Small intestine (tissue), 7 donors: ENCODE measurements around the gene PKD2L1. TPM values are rescaled to one million over a fixed set of nuclear protein-coding genes. Genes with fewer than 3 reads are reported as not detected.

Source experiments
- DNase-seq, 2 donors: peaks; one replicate each; pipeline versions ENCODE4 v3.0.0 to v3.0.0-alpha.2; 2013
- FAIRE-seq: peaks from 2 replicates; lab custom pipeline; 2012; peaks lifted over from hg19 to GRCh38; lab: Jason Lieb, UNC
- H3K27ac ChIP-seq, 3 donors: one replicate each; pipeline ENCODE4 v1.5.1; 2013; ENCODE audit warnings: low read length in 2 of 3, mild to moderate bottlenecking in 2 of 3, control low read depth in 1 of 3, inconsistent platforms in 1 of 3, low read depth in 1 of 3, moderate library complexity in 1 of 3
- H3K27me3 ChIP-seq, 3 donors: one replicate each; pipeline ENCODE4 v1.6.1; 2013; ENCODE audit warnings: low read length in 3 of 3, inconsistent platforms in 1 of 3; ENCODE audit not compliant: control insufficient read depth in 3 of 3, insufficient read depth in 3 of 3
- H3K36me3 ChIP-seq, 3 donors: one replicate each; pipeline ENCODE4 v1.6.1; 2013; ENCODE audit warnings: low read length in 3 of 3, inconsistent platforms in 1 of 3, low read depth in 1 of 3, mild to moderate bottlenecking in 1 of 3, moderate library complexity in 1 of 3; ENCODE audit not compliant: control insufficient read depth in 3 of 3, insufficient read depth in 2 of 3
- H3K4me1 ChIP-seq, 3 donors: one replicate each; pipeline ENCODE4 v1.6.1; 2013; ENCODE audit warnings: low read length in 2 of 3, inconsistent platforms in 1 of 3, low read depth in 1 of 3, mild to moderate bottlenecking in 1 of 3, moderate library complexity in 1 of 3; ENCODE audit not compliant: control insufficient read depth in 3 of 3, insufficient read depth in 2 of 3
- H3K4me3 ChIP-seq, 3 donors: one replicate each; pipeline ENCODE4 v1.5.1; 2013; ENCODE audit warnings: low read length in 3 of 3, control low read depth in 1 of 3, inconsistent platforms in 1 of 3, low read depth in 1 of 3, mild to moderate bottlenecking in 1 of 3, moderate library complexity in 1 of 3
- H3K9me3 ChIP-seq, 2 donors: one replicate each; pipeline ENCODE4 v1.6.1; 2013; ENCODE audit warnings: low read depth in 1 of 2, low read length in 1 of 2; ENCODE audit not compliant: control insufficient read depth in 2 of 2, insufficient read depth in 1 of 2
- WGBS, 3 donors: extraction: QIAGEN DNeasy Blood & Tissue Kit; methylation state at CpG; one replicate each; pipeline ENCODE4 v1.1.7; 2013; 5-methylcytosine and 5-hydroxymethylcytosine counted together
- polyA plus RNA-seq, 4 donors: library from polyadenylated mRNA; stranded (reverse) in 3 of 4; unstranded in 1 of 4; fragments of 200-250 nt in 3 of 4; fragments of 120-200 nt in 1 of 4; gene quantifications; one replicate each; pipeline versions ENCODE4 v1.2.1 to v1.2.3, GENCODE V29; 2013
- donor health status: healthy with polysubstance abuse.
- donor health status: control.
- donor health status: control.
- donor health status: Bipolar disorder and iron deficiency.
- donor health status: healthy.

PKD2L1 gene
- polyA plus RNA-seq, 4 donors = 0.10 to 0.27 (median 0.19) TPM; not detected in 1

DNA sequence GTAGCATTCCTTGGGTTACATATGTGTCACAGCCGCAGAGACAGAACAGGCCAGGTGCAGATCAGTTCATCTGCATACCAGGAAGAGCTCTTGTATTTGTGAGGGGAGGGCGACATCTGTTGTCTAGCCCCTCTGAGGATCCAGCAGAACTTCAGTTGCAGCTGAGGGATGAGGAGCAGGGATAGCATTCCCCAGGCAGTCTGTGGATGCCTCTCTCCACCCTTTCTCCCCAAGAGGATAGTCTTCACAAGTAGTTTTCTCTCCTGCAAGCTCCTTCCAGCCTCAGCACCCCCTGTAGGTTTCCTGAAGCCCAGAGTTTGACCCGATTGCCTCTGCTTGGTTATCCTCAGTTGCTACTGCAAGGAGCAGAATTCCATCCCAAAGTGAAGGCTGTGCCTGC, 19.6 kb upstream of the PKD2L1 start:
- WGBS, 3 donors = 87 to 95% (median 88%) methylated on average over 3 of the region's 3 CpGs
- DNase-seq = no peak
- Histone ChIP-seq H3K36me3 (peaks cover 6 to 29% (median 13%) of the 10 kb centered on the region in 3 donors), H3K4me1 (peaks cover 0 to 3% (median 2%) of the 10 kb centered on the region in 3 donors), H3K27me3 (peaks cover 0 to 14% (median 0%) of the 10 kb centered on the region in 3 donors), H3K4me3 (no peak overlapping the region), H3K27ac (no peak overlapping the region), H3K9me3 (no peaks in the 10 kb centered on the region)
- no peak for FAIRE-seq

DNA sequence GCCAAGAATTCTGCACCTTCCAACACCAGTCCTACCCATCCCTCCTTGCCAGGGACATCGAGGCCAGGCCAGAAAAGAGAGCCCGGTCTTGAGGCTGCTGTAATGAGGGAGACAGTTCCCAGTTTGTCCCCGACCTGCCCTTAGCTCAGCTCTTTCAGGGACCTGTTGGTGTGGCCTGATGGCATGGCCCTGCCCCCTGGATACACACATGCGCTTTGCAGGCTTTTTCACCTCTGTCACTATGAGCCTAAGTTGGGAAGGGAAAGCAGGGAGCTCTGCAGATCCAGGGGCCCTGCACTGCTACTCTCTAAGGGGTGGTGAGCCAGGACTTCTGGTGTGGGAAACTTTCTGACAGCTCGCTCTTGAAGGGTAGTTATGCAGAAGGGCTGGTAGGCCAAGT, 19.1 kb upstream of the PKD2L1 start:
- Histone ChIP-seq H3K4me3 (no peak overlapping the region), H3K4me1 (peaks cover 0 to 3% (median 0%) of the 10 kb centered on the region in 3 donors), H3K9me3 (no peaks in the 10 kb centered on the region), H3K36me3 (peaks cover 6 to 24% (median 9%) of the 10 kb centered on the region in 3 donors), H3K27me3 (peaks cover 0 to 14% (median 0%) of the 10 kb centered on the region in 3 donors), H3K27ac (no peak overlapping the region)
- no peak for FAIRE-seq
- WGBS, 3 donors = 82 to 88% (median 85%) methylated on average over 5 of the region's 5 CpGs
- no peak for DNase-seq

GRCh38 chr10:100348389-100348927, 18.4 kb upstream of the PKD2L1 start:
- peak overlapping the region in 2 of 3 donors; percentile 66 to 68 for H3K4me3 ChIP-seq
- H3K27ac ChIP-seq = no peak overlapping the region
- H3K9me3 ChIP-seq = no peaks in the 10 kb centered on the region
- FAIRE-seq (no peak), DNase-seq (no peak)
- H3K36me3 ChIP-seq = peaks cover 3 to 22% (median 4%) of the 10 kb centered on the region in 3 donors
- H3K4me1 ChIP-seq = peaks cover 0 to 3% (median 0%) of the 10 kb centered on the region in 3 donors
- 86 to 94% (median 88%) methylated on average over 3 of the region's 3 CpGs for WGBS, 3 donors
- H3K27me3 ChIP-seq = peaks cover 0 to 14% (median 0%) of the 10 kb centered on the region in 3 donors

- FAIRE-seq (no peak), DNase-seq (no peak)
- Histone ChIP-seq H3K9me3 (no peaks in the 10 kb centered on the region), H3K36me3 (peaks cover 2 to 21% (median 3%) of the 10 kb centered on the region in 3 donors), H3K4me3 (peak overlapping the region; percentile 57 to 68 (median 66)), H3K27ac (no peak overlapping the region), H3K4me1 (peaks cover 0 to 3% (median 0%) of the 10 kb centered on the region in 3 donors), H3K27me3 (peaks cover 0 to 14% (median 0%) of the 10 kb centered on the region in 3 donors)
- 9 to 19% (median 11%) methylated on average over 32 of the region's 32 CpGs for whole genome bisulfite sequencing, 3 donors
Observed at GRCh38 chr10:100347568-100348195, 17.7 kb upstream of the PKD2L1 start.

DNA sequence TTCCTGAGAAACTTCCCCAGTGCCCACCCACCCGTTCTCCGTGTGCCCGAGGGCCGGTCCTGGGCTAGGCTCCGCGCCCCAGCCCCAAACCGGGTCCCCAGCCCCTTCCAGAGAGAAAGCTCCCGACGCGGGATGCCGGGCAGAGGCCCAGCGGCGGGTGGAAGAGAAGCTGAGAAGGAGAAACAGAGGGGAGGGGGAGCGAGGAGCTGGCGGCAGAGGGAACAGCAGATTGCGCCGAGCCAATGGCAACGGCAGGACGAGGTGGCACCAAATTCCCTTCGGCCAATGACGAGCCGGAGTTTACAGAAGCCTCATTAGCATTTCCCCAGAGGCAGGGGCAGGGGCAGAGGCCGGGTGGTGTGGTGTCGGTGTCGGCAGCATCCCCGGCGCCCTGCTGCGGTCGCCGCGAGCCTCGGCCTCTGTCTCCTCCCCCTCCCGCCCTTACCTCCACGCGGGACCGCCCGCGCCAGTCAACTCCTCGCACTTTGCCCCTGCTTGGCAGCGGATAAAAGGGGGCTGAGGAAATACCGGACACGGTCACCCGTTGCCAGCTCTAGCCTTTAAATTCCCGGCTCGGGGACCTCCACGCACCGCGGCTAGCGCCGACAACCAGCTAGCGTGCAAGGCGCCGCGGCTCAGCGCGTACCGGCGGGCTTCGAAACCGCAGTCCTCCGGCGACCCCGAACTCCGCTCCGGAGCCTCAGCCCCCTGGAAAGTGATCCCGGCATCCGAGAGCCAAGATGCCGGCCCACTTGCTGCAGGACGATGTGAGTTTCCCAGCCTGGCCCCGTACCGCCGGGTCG, 16.9 kb upstream of the PKD2L1 start, which contains the start of gene SCD:
TSS of gene SCD (plus strand) at position 469 of the 803 bp plus-strand sequence. CDS start at position 741, 272 bp downstream.
- no peak for FAIRE-seq

DNA sequence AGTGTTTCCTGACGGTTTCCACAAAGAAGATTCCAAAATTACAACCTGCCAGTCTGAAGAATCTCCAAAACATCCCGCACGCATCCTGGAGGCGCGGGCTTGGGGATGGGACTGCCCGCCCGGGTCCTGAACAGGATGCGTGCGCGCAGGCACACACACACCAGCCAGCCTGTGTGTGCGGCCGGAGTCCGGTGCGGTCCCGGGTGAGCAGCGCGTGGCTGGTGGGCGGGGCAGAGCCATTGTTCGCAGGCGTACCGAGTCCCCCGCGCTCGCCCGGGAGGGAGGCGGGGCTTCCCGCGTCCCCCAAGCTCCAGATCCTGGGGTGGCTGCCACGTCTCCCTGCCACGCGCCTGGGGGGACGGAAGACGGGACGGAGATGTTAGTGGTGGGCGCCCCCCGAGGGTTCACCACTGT, 16.3 kb upstream of the PKD2L1 start:
- FAIRE-seq = no peak
- H3K27me3 ChIP-seq = peaks cover 0 to 14% (median 0%) of the 10 kb centered on the region in 3 donors
- DNase-seq = peak; percentile 54 to 72
- H3K36me3 ChIP-seq = peaks cover 0 to 12% (median 0%) of the 10 kb centered on the region in 3 donors
- H3K27ac ChIP-seq = peak overlapping the region in 2 of 3 donors; percentile 7 to 9
- no peaks in the 10 kb centered on the region for H3K9me3 ChIP-seq
- 0 to 1% (median 1%) methylated on average over 21 to 36 of the region's 36 CpGs for WGBS, 3 donors
- H3K4me1 ChIP-seq = peaks cover 0 to 13% (median 0%) of the 10 kb centered on the region in 3 donors
- peak overlapping the region; percentile 59 to 68 (median 66) for H3K4me3 ChIP-seq

More for the DNA sequence above, 16.9 kb upstream of the PKD2L1 start, which contains the start of gene SCD:
- Histone ChIP-seq H3K9me3 (no peaks in the 10 kb centered on the region), H3K4me3 (peak within 1 kb of the TSS; percentile 59 to 68 (median 66)), H3K27me3 (peaks cover 0 to 14% (median 0%) of the 10 kb centered on the region in 3 donors), H3K36me3 (peaks cover 0 to 16% (median 0%) of the 10 kb centered on the region in 3 donors), H3K4me1 (peaks cover 0 to 8% (median 0%) of the 10 kb centered on the region in 3 donors), H3K27ac (peak within 1 kb of the TSS in 2 of 3 donors; percentile 9 to 21)
- DNase-seq = peak; percentile 75 to 81
- WGBS, 3 donors = 0 to 1% (median 0%) methylated on average over 52 to 73 of the region's 73 CpGs

DNA sequence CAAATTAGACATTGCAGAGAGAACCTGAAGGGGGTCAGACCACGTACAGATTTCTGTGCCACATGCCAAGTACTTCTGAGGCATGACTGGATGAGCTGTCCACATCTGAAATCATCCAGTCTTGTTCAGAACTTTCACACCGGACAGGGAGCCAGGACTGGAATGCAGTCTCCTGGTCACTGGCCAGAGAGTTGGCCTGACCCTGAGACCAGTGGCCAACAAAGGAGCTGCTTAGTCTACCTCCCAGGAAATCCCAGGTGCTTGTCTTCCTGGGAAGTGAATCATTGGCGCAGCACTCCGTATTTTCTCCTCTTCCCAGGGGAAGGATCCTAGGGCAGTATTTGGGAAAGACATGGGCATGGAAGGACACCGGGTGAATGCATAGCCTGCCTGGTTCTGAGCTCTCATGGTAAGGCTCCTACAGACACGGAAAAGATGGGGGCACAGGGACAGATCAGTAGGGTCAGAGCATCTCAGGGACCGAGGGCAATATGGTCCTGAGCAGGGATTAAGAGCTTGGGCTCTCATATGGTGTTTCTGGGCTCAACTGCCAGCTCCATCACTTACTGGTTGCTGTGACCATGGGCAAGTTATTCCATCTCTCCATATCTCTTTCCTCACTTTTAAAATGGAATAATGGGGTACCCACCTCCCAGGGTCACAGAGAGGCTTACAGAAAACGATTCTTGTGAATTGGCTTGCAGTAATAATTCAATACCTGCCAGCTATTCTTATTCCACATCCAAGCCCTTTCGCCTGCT, 15.7 kb upstream of the PKD2L1 start:
- H3K4me3 ChIP-seq = peak overlapping the region in 2 of 3 donors; percentile 66 to 68
- peaks cover 0 to 14% (median 0%) of the 10 kb centered on the region in 3 donors for H3K27me3 ChIP-seq
- FAIRE-seq (no peak), DNase-seq (no peak)
- H3K27ac ChIP-seq = no peak overlapping the region
- WGBS, 3 donors = 64 to 71% (median 66%) methylated on average over 9 of the region's 9 CpGs
- H3K4me1 ChIP-seq = peaks cover 0 to 19% (median 2%) of the 10 kb centered on the region in 3 donors
- H3K9me3 ChIP-seq = no peaks in the 10 kb centered on the region
- H3K36me3 ChIP-seq = peaks cover 0 to 9% (median 0%) of the 10 kb centered on the region in 3 donors
